ENCODE results near the gene WNT11.

The WNT11 gene

DNA sequence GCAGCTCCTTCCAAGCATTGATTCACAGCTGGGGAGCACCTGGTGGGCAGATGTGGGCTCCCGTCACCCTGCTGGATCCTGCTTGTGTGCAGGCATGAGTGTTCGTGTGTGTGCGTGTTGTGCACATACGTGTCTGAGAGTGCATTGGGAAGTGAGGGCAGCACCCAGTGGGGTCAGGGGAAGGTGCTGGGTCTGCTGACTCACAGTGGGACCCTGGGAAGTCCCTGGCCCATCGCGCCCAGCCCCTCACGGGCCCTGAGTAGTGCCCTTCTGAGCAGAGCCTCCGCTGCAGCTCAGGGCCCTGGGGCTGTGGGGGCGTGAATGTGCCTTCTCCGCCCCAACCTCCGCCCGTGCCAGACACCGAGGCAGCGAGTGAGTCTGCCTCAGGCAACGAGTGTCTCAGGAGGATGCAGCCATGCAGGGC is 36.8 kb downstream of the WNT11 start:
- no peak for DNase-seq

GRCh38 chr11:76167590-76167989 is 38.7 kb downstream of the WNT11 start:
- DNase-seq = no peak

DNA sequence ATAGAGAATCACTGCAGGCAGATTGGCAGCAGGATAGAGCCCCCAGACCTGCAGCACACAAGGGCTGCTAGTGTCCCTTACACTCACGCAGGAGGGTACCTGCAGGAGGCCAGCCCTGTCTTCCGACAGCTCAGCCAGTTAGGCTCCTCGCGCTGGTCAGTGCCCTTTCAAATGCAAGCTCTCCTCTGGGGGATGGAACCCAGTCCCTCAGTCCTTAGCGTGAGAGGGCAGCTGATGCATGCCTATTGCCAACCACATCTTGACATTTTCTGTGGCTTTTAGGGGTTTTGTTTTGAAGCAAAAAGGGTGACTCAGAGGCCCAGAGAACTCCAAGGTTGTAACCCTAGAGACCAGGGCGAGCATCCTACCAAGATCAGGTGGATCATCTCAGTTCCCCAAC is 40.0 kb downstream of the WNT11 start:
- DNase-seq = no peak

GRCh38 chr11:76164861-76165751 is 41.2 kb downstream of the WNT11 start:
- no peak for DNase-seq

GRCh38 chr11:76164081-76164480 is 42.2 kb downstream of the WNT11 start:
- no peak for DNase-seq

GRCh38 chr11:76163289-76163880 is 42.9 kb downstream of the WNT11 start:
- no peak for DNase-seq

GRCh38 chr11:76162336-76163288 is 43.7 kb downstream of the WNT11 start:
- no peak for DNase-seq

GRCh38 chr11:76161261-76161961 is 44.9 kb downstream of the WNT11 start:
- peak; percentile 34 for DNase-seq

- DNase-seq = no peak
These were observed 45.4 kb downstream of the WNT11 start for GRCh38 chr11:76160856-76161255.

- no peak for DNase-seq
These were observed 46.2 kb downstream of the WNT11 start for GRCh38 chr11:76159983-76160661.

DNA sequence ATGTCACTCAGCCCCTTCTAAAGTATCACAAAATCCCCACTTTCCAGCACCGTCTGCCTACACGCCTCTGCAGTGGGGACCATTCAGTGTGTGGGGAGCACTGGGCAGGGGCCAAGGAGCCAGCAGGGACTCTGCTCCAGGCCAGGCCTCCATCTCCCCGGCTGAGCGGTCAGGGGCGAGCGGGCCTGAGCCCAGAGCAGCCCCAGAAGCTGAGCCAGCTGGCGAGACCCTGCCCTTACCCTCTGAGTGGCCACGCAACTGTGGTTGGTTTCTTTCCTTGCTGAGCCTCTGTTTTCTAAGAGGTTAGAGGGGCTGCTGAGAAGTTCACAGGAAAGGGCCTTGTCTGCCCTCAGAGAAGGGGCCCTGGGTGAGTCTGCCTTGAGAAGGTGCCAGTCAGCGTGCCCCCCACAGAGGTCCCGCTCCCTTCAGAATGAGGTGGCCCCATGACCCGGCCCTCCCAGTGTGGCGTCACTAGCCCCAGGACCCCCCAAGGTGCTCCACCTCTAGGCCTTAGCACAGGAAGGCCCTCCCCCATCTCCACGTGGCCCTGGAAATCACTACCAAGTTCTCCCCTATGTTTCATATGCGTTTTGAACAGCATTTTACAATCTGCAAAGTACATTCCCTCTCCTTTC is 46.9 kb downstream of the WNT11 start:
- no peak for DNase-seq

DNA sequence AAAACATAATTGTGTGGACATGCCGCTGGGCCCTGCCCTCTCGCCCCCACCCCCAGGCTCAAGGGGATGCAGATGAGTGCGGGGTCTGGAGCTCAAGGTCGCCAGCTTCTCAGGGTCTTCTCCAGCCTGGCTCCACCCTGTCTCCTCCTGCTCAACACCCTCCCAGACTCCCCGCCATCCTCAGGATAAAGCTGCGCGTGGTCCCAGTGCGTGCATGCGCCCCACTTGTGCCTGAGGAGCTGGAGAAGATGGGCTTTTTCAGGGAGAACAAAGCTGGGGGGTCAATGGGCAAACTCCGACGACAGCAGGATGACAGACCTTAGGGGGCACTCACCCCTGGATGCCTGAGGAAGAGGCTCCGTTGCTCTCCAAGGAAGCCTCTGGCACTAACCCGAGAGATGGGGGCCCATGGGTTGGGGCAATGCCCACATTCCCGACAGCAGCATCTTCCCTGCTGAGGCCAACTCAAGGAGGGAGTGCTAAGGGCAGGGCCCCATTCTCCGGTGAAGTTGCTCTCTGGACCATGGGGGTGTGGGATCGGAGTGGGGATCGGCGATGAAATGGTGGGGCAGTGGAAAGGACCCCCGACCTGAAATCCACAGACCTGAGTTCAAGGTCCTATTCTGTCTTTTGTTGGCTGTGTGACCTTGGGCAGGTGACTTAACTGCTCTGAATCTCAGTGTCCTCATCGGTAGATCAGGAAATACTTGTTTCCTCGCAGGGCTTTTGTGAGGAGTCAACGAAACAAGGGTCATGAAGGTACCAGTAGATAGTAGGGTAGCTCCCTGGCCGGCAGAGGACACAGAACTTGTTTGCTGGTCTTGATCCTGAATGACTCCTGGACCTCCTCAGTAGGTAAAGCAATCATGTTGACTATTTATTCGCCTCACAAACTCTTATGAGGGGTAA is 47.7 kb downstream of the WNT11 start:
- DNase-seq = no peak

- no peak for DNase-seq
These were observed 48.4 kb downstream of the WNT11 start for GRCh38 chr11:76157891-76158290.

- no peak for DNase-seq
These were observed 49.3 kb downstream of the WNT11 start for GRCh38 chr11:76156971-76157427.

DNA sequence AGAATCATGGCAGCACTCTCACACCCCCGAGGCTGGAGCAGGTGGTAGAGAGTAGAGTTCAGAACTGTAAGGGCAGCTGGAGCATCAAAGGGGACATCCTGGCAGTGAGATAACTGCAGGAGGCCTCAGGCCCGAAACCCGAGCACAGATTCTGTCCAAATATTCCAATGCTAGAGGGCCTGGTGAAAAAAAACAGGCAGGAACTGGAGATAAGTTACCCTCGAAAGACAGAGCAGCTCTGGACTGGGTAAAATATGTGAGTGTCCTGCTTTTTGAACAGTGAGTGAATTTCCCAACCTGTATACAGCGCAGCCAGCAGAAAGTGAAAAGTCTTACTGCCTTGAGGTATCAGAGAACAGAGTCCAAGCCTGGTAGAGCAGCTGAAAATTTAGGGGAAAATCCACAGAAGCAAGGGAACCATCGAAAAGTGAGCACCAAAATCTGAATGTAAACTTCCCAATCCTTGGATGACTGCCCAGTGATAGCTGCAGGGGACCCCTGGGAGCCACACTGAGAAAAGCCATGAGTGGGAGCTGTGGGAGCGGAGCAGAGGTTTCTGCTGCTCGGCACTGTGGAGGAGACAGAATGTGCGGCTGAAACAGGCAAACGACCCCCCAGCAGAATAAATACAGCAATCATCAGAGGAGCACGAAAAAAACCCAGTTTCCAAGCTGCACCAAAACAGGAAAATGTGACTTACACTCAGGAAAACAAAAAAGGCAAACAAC is 50.6 kb downstream of the WNT11 start:
- no peak for DNase-seq

- DNase-seq = no peak
These were observed 52.8 kb downstream of the WNT11 start for GRCh38 chr11:76153571-76153923.

- DNase-seq = no peak
These were observed 53.3 kb downstream of the WNT11 start for GRCh38 chr11:76152741-76153570.

GRCh38 chr11:76152086-76152681 is 54.1 kb downstream of the WNT11 start:
- no peak for DNase-seq

All from NCI-H1694 (cell line).